Measurements from ENCODE around the gene TLE7. TPM values are rescaled to one million over a fixed set of nuclear protein-coding genes. Genes with fewer than 3 reads are reported as not detected.

The TLE7 gene
- total and polyA plus RNA-seq, 2 of the 8 experiments (the other 6 are each of a cell fraction or from before 2014, with no cell fraction given): 0.03 TPM; not detected in 1

DNA sequence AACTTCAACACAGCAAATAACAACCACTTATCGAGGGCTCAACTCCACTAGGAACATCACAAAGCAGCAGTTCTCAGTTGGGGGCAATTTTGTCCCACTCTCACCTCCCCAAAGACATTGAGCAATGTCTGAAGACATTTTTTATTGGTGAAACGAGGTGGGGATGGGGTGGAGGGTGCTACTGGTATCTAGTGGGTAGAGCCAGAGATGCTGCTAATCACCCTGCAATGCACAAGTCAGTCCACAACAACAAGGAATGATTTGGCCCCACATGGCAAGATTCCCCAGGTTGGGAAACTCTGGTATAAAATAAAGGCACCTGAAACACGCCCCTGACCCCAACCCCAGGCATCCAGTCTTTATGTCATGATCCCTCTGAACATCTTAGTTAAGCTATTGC, 33.3 kb downstream of the TLE7 start:
- no peak for DNase-seq (ENCODE audit: low read depth in 1 of 2, low spot score in 2 of 2)
- no peak overlapping the region for H2BK5ac ChIP-seq (ENCODE audit: low read depth, low read length)

More for the DNA sequence above, 33.3 kb downstream of the TLE7 start:
- Histone ChIP-seq H4K5ac (ENCODE audit: insufficient read length, low read depth, low read length) (no peak overlapping the region), H3K27ac (ENCODE audit: low read depth, low read length) (no peak overlapping the region), H3K79me1 (ENCODE audit: low read depth, low read length) (no peaks in the 10 kb centered on the region), H2BK20ac (ENCODE audit: low read length) (no peak overlapping the region), H4K91ac (replicated peaks; ENCODE audit: insufficient read length, low read length) (no peak overlapping the region), H3K4ac (replicated peaks; ENCODE audit: insufficient read length, low read depth, low read length) (no peak overlapping the region), H3K4me3 (ENCODE audit: extremely low read depth in 1 of 4, insufficient read depth in 2 of 4, low read depth in 3 of 4, low read length in 4 of 4) (no peak overlapping the region), H2AFZ (ENCODE audit: low read length) (no peak overlapping the region), H2AK5ac (ENCODE audit: low read depth, low read length) (no peak overlapping the region), H2BK15ac (ENCODE audit: low read length) (no peak overlapping the region), H3K4me2 (ENCODE audit: insufficient read depth in 1 of 2, low read depth in 2 of 2, low read length in 2 of 2) (no peak overlapping the region), H3K9me3 (ENCODE audit: insufficient read depth in 2 of 2, low read depth in 1 of 2, low read length in 1 of 2) (no peaks in the 10 kb centered on the region), H2BK120ac (replicated peaks; ENCODE audit: low read depth, low read length) (no peak overlapping the region), H2BK12ac (ENCODE audit: low read depth, low read length) (no peak overlapping the region), H4K20me1 (replicated peaks in 1 of 2; ENCODE audit: control insufficient read depth in 1 of 2, insufficient read depth in 2 of 2, low read length in 2 of 2) (no peaks in the 10 kb centered on the region), H3K14ac (ENCODE audit: insufficient read length) (no peak overlapping the region), H3K18ac (ENCODE audit: extremely low read depth, low read length) (no peak overlapping the region), H3K36me3 (ENCODE audit: control insufficient read depth in 2 of 4, insufficient read depth in 4 of 4, low read length in 3 of 4) (no peaks in the 10 kb centered on the region), H3K4me1 (replicated peaks in 1 of 4; ENCODE audit: control insufficient read depth in 3 of 4, insufficient read depth in 4 of 4, low read length in 3 of 4) (peaks cover 0 to 4% (median 0%) of the 10 kb centered on the region in 4 experiments; a peak in 2 of 7 replicates), H4K8ac (ENCODE audit: extremely low read depth, insufficient read depth, low read length) (no peak overlapping the region), H3K23ac (ENCODE audit: insufficient read length) (no peak overlapping the region), H3K27me3 (replicated peaks in 1 of 4; ENCODE audit: control insufficient read depth in 3 of 4, extremely low read depth in 1 of 4, insufficient read depth in 3 of 4, low read length in 3 of 4) (peaks cover 0 to 2% (median under 1%) of the 10 kb centered on the region in 4 experiments; a peak in 1 of 7 replicates), H3K56ac (replicated peaks; ENCODE audit: insufficient read length, low read depth, low read length) (no peak overlapping the region), H3K9ac (replicated peaks in 1 of 4; ENCODE audit: extremely low read depth in 1 of 4, low read depth in 3 of 4, low read length in 3 of 4) (no peak overlapping the region; a peak in 1 of 7 replicates), H3K23me2 (ENCODE audit: low read depth, low read length) (peaks cover 2% of the 10 kb centered on the region), H3K79me2 (ENCODE audit: control insufficient read depth in 1 of 2, insufficient read depth in 2 of 2, low read length in 2 of 2) (no peaks in the 10 kb centered on the region)
- TF ChIP-seq BACH1 (IDR thresholded peaks at IDR 0.05; ENCODE audit: low read length) (no peak), ZNF274 (IDR thresholded peaks at IDR 0.05; ENCODE audit: borderline replicate concordance, extremely low read depth, low read length) (no peak), HDAC6 (IDR thresholded peaks at IDR 0.05; ENCODE audit: low read depth, low read length) (no peak), EGR1 (IDR thresholded peaks at IDR 0.05; ENCODE audit: borderline replicate concordance, low read depth, low read length) (no peak), HDAC2 (IDR thresholded peaks at IDR 0.05; ENCODE audit: borderline replicate concordance in 1 of 2, low read depth in 2 of 2, low read length in 2 of 2) (no peak), JUN (IDR thresholded peaks at IDR 0.05; ENCODE audit: low read depth, low read length) (no peak), TCF12 (IDR thresholded peaks at IDR 0.05; ENCODE audit: low read depth, low read length) (no peak), RNF2 (IDR thresholded peaks at IDR 0.05; ENCODE audit: borderline replicate concordance, low read depth, low read length, missing control alignments, poor library complexity, severe bottlenecking) (no peak)
- 85% methylated on average over 3 of the region's 3 CpGs; no CpG with 5 or more reads in 1 of the 2 experiments for WGBS, 2 experiments (ENCODE audit: extremely low coverage in 1 of 2, insufficient coverage in 1 of 2, insufficient read length in 1 of 2, insufficient replicate concordance in 2 of 2, low coverage in 1 of 2, low lambda C conversion rate in 2 of 2, missing lambda C conversion rate in 1 of 2)
- ChIA-PET CTCF (ENCODE audit: partially characterized antibody) (interaction anchor here (0.8 to 6.3 kb wide), 6 partner anchors 16 to 121 kb away, joined by 3 to 99 read pairs (median 21); partner anchors contain the start of gene CALB2), POLR2A (ENCODE audit: partially characterized antibody) (no interaction called here)
- FAIRE-seq: no peak
